ENCODE data around the gene BBS10. TPM values are rescaled to one million over a fixed set of nuclear protein-coding genes. Genes with fewer than 3 reads are reported as not detected.

Gene BBS10
- total and polyA plus RNA-seq, 9 of the 15 experiments (the other 6 are each of a cell fraction or from before 2014, with no cell fraction given), result 2.3 to 14.9 (median 5.9) TPM

DNA sequence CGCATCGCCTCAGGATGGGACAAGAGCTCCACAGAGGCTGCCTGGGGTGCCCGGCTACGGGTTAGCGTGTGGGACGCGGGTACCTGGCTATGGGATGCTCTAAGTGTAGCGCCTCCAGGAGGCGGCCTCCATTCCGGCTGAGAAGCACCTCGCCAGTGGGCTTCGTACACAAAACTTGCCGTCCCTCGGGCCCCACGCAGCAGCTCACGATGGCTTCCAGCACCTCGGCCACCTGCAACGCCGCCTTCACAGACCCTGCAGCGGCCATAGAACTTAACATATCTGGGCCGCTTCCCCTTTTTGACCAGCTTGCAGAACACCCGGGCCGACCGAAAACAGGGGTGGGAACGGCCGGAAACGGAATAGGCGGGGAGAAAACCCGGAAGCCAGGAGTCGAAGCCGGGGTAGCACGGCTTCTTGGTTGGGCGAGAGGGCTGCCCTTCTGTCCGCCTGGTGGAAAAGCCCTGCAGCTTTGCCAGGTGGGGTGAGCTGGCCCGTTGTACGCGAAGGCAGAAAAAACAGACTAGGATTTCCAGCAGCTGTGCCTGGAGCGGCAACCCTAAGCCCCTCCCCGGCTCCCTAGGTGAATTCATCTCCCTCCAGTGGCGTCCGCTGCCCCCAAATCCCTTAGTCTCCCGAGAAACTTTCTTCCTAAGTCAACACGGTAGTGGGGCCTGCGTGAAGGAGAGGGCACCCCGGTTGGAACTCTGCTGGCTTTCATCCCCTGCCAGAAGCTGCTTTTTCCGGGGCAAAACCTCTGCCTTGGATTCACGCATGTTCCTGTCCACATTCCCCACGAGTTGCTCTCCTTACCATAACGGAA lies at the start of gene BBS10 (continued):
- TF ChIP-seq, protein P1, sequence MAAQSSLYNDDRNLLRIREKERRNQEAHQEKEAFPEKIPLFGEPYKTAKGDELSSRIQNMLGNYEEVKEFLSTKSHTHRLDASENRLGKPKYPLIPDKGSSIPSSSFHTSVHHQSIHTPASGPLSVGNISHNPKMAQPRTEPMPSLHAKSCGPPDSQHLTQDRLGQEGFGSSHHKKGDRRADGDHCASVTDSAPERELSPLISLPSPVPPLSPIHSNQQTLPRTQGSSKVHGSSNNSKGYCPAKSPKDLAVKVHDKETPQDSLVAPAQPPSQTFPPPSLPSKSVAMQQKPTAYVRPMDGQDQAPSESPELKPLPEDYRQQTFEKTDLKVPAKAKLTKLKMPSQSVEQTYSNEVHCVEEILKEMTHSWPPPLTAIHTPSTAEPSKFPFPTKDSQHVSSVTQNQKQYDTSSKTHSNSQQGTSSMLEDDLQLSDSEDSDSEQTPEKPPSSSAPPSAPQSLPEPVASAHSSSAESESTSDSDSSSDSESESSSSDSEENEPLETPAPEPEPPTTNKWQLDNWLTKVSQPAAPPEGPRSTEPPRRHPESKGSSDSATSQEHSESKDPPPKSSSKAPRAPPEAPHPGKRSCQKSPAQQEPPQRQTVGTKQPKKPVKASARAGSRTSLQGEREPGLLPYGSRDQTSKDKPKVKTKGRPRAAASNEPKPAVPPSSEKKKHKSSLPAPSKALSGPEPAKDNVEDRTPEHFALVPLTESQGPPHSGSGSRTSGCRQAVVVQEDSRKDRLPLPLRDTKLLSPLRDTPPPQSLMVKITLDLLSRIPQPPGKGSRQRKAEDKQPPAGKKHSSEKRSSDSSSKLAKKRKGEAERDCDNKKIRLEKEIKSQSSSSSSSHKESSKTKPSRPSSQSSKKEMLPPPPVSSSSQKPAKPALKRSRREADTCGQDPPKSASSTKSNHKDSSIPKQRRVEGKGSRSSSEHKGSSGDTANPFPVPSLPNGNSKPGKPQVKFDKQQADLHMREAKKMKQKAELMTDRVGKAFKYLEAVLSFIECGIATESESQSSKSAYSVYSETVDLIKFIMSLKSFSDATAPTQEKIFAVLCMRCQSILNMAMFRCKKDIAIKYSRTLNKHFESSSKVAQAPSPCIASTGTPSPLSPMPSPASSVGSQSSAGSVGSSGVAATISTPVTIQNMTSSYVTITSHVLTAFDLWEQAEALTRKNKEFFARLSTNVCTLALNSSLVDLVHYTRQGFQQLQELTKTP (IDR thresholded peaks at IDR 0.05; ENCODE audit: low read depth in 1 of 2, partially characterized antibody in 2 of 2), result peak in 1 of 2 experiments; percentile 50
- TF ChIP-seq FOXP1 (CRISPR knock-in tag; IDR thresholded peaks at IDR 0.05), result peak; percentile 50
- TF ChIP-seq, protein P2, sequence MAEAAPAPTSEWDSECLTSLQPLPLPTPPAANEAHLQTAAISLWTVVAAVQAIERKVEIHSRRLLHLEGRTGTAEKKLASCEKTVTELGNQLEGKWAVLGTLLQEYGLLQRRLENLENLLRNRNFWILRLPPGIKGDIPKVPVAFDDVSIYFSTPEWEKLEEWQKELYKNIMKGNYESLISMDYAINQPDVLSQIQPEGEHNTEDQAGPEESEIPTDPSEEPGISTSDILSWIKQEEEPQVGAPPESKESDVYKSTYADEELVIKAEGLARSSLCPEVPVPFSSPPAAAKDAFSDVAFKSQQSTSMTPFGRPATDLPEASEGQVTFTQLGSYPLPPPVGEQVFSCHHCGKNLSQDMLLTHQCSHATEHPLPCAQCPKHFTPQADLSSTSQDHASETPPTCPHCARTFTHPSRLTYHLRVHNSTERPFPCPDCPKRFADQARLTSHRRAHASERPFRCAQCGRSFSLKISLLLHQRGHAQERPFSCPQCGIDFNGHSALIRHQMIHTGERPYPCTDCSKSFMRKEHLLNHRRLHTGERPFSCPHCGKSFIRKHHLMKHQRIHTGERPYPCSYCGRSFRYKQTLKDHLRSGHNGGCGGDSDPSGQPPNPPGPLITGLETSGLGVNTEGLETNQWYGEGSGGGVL (CRISPR knock-in tag; IDR thresholded peaks at IDR 0.05), result no peak
- no peak for TF ChIP-seq CAMTA2 (CRISPR knock-in tag; conservative IDR thresholded peaks at IDR 0.05)
- TF ChIP-seq, protein P3, sequence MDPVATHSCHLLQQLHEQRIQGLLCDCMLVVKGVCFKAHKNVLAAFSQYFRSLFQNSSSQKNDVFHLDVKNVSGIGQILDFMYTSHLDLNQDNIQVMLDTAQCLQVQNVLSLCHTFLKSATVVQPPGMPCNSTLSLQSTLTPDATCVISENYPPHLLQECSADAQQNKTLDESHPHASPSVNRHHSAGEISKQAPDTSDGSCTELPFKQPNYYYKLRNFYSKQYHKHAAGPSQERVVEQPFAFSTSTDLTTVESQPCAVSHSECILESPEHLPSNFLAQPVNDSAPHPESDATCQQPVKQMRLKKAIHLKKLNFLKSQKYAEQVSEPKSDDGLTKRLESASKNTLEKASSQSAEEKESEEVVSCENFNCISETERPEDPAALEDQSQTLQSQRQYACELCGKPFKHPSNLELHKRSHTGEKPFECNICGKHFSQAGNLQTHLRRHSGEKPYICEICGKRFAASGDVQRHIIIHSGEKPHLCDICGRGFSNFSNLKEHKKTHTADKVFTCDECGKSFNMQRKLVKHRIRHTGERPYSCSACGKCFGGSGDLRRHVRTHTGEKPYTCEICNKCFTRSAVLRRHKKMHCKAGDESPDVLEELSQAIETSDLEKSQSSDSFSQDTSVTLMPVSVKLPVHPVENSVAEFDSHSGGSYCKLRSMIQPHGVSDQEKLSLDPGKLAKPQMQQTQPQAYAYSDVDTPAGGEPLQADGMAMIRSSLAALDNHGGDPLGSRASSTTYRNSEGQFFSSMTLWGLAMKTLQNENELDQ (CRISPR knock-in tag; IDR thresholded peaks at IDR 0.05; ENCODE audit: borderline replicate concordance), result no peak
- TF ChIP-seq, protein P4, sequence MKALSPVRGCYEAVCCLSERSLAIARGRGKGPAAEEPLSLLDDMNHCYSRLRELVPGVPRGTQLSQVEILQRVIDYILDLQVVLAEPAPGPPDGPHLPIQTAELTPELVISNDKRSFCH (CRISPR knock-in tag; IDR thresholded peaks at IDR 0.05), result no peak
- TF ChIP-seq, protein P4 (tag; IDR thresholded peaks at IDR 0.05), result no peak
- TF ChIP-seq HMG20B (CRISPR knock-in tag; IDR thresholded peaks at IDR 0.05), result no peak
- no peak for TF ChIP-seq HNRNPK (IDR thresholded peaks at IDR 0.05; ENCODE audit: low read depth, low read length, poor library complexity, severe bottlenecking)
- TF ChIP-seq U2AF2 (optimal IDR thresholded peaks at IDR 0.05; ENCODE audit: low read depth, low read length), result no peak
- no peak for TF ChIP-seq SETDB1 (IDR thresholded peaks at IDR 0.05; ENCODE audit: low read length)
- TF ChIP-seq, protein P5, sequence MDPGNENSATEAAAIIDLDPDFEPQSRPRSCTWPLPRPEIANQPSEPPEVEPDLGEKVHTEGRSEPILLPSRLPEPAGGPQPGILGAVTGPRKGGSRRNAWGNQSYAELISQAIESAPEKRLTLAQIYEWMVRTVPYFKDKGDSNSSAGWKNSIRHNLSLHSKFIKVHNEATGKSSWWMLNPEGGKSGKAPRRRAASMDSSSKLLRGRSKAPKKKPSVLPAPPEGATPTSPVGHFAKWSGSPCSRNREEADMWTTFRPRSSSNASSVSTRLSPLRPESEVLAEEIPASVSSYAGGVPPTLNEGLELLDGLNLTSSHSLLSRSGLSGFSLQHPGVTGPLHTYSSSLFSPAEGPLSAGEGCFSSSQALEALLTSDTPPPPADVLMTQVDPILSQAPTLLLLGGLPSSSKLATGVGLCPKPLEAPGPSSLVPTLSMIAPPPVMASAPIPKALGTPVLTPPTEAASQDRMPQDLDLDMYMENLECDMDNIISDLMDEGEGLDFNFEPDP (CRISPR knock-in tag; IDR thresholded peaks at IDR 0.05), result no peak
- no peak for TF ChIP-seq E2F3 (CRISPR knock-in tag; IDR thresholded peaks at IDR 0.05)
- TF ChIP-seq, protein P6, sequence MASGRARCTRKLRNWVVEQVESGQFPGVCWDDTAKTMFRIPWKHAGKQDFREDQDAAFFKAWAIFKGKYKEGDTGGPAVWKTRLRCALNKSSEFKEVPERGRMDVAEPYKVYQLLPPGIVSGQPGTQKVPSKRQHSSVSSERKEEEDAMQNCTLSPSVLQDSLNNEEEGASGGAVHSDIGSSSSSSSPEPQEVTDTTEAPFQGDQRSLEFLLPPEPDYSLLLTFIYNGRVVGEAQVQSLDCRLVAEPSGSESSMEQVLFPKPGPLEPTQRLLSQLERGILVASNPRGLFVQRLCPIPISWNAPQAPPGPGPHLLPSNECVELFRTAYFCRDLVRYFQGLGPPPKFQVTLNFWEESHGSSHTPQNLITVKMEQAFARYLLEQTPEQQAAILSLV (tag; IDR thresholded peaks at IDR 0.05), result no peak
